ENCODE data around the gene PKMYT1.
A peak's percentile ranks its signal among the peaks of the same experiment; 100 is the strongest.

The PKMYT1 gene

GRCh38 chr16:2973093-2973492, 7.2 kb downstream of the PKMYT1 start:
- no peak for DNase-seq (ENCODE audit: low spot score)

GRCh38 chr16:2971985-2972784, 8.1 kb downstream of the PKMYT1 start:
- no peak for DNase-seq (ENCODE audit: low spot score)

GRCh38 chr16:2971134-2971984, 8.9 kb downstream of the PKMYT1 start:
- no peak for DNase-seq (ENCODE audit: low spot score)

- no peak for DNase-seq (ENCODE audit: low spot score)
Observed at GRCh38 chr16:2970563-2970962, 9.7 kb downstream of the PKMYT1 start.

- no peak for DNase-seq (ENCODE audit: low spot score)
Observed at GRCh38 chr16:2969545-2970521, 10.4 kb downstream of the PKMYT1 start.

GRCh38 chr16:2968738-2969544, 11.3 kb downstream of the PKMYT1 start, which contains the start of gene PAQR4:
PAQR4 (plus strand) TSS chr16:2969348; CDS start chr16:2969675, 327 bp downstream.
- peak; percentile 85 for DNase-seq (ENCODE audit: low spot score)

GRCh38 chr16:2968368-2968737, 11.9 kb downstream of the PKMYT1 start:
- no peak for DNase-seq (ENCODE audit: low spot score)

- DNase-seq (ENCODE audit: low spot score), result no peak
Observed at GRCh38 chr16:2967721-2968161, 12.5 kb downstream of the PKMYT1 start.

GRCh38 chr16:2967211-2967631, 13.0 kb downstream of the PKMYT1 start:
- no peak for DNase-seq (ENCODE audit: low spot score)

- no peak for DNase-seq (ENCODE audit: low spot score)
Observed at GRCh38 chr16:2966808-2967191, 13.4 kb downstream of the PKMYT1 start.

- DNase-seq (ENCODE audit: low spot score), result no peak
Observed at GRCh38 chr16:2966043-2966807, 14.0 kb downstream of the PKMYT1 start.

- DNase-seq (ENCODE audit: low spot score), result peak; percentile 89
Observed at GRCh38 chr16:2964475-2965336, 15.5 kb downstream of the PKMYT1 start.

GRCh38 chr16:2963723-2964474, 16.3 kb downstream of the PKMYT1 start, which contains the start of gene KREMEN2:
KREMEN2 (plus strand) TSS chr16:2964275; CDS start chr16:2964521, 246 bp downstream.
- DNase-seq (ENCODE audit: low spot score), result no peak

GRCh38 chr16:2963074-2963722, 17.0 kb downstream of the PKMYT1 start:
- DNase-seq (ENCODE audit: low spot score), result no peak

- DNase-seq (ENCODE audit: low spot score), result no peak
Observed at GRCh38 chr16:2962334-2963073, 17.7 kb downstream of the PKMYT1 start.

GRCh38 chr16:2960183-2961010, 19.8 kb downstream of the PKMYT1 start:
- no peak for DNase-seq (ENCODE audit: low spot score)
